ENCODE measurements around the gene RAB11FIP4.

The RAB11FIP4 gene

GRCh38 chr17:31497994-31498826 lies 106.7 kb downstream of the RAB11FIP4 start:
- DNase-seq (ENCODE audit: low read depth), result no peak

- DNase-seq (ENCODE audit: low read depth), result no peak
Observed at GRCh38 chr17:31499771-31500554, 108.5 kb downstream of the RAB11FIP4 start.

- no peak for DNase-seq (ENCODE audit: low read depth)
Observed at GRCh38 chr17:31506517-31506916, 115.0 kb downstream of the RAB11FIP4 start.

- peak; percentile 46 for DNase-seq (ENCODE audit: low read depth)
Observed at GRCh38 chr17:31508288-31509094, 117.0 kb downstream of the RAB11FIP4 start.

GRCh38 chr17:31509095-31509804 lies 117.8 kb downstream of the RAB11FIP4 start:
- DNase-seq (ENCODE audit: low read depth), result no peak

GRCh38 chr17:31509805-31510177 lies 118.3 kb downstream of the RAB11FIP4 start:
- DNase-seq (ENCODE audit: low read depth), result no peak

GRCh38 chr17:31510308-31511194 lies 119.1 kb downstream of the RAB11FIP4 start:
- no peak for DNase-seq (ENCODE audit: low read depth)

GRCh38 chr17:31511195-31511578 lies 119.7 kb downstream of the RAB11FIP4 start:
- no peak for DNase-seq (ENCODE audit: low read depth)

- DNase-seq (ENCODE audit: low read depth), result no peak
Observed at GRCh38 chr17:31511580-31511979, 120.1 kb downstream of the RAB11FIP4 start.

- DNase-seq (ENCODE audit: low read depth), result no peak
Observed at GRCh38 chr17:31512104-31512740, 120.7 kb downstream of the RAB11FIP4 start.

GRCh38 chr17:31512796-31513195 lies 121.3 kb downstream of the RAB11FIP4 start:
- no peak for DNase-seq (ENCODE audit: low read depth)

GRCh38 chr17:31513731-31514427 lies 122.4 kb downstream of the RAB11FIP4 start:
- DNase-seq (ENCODE audit: low read depth), result no peak

- DNase-seq (ENCODE audit: low read depth), result no peak
Observed at GRCh38 chr17:31515267-31515666, 123.8 kb downstream of the RAB11FIP4 start.

- DNase-seq (ENCODE audit: low read depth), result no peak
Observed at GRCh38 chr17:31517524-31517923, 126.0 kb downstream of the RAB11FIP4 start.

- DNase-seq (ENCODE audit: low read depth), result no peak
Observed at GRCh38 chr17:31518478-31518877, 127.0 kb downstream of the RAB11FIP4 start.

- DNase-seq (ENCODE audit: low read depth), result no peak
Observed at GRCh38 chr17:31521632-31522283, 130.3 kb downstream of the RAB11FIP4 start.

GRCh38 chr17:31522284-31522931 lies 130.9 kb downstream of the RAB11FIP4 start:
- DNase-seq (ENCODE audit: low read depth), result no peak

GRCh38 chr17:31522987-31523495 lies 131.6 kb downstream of the RAB11FIP4 start:
- no peak for DNase-seq (ENCODE audit: low read depth)
